HUDEP-2 (cell line): ENCODE data around the gene ACTG1.
"Not testable (repeated sequence)": the region's sequence is repeated elsewhere in the genome, so short reads cannot be mapped to it uniquely, and the experiment has no call there.

Source experiments
- DNase-seq, 76 experiments: peaks; one replicate each; lab custom pipeline; 2025; ENCODE audit not compliant: unreplicated experiment in 76 of 76; lab: John Stamatoyannopoulos, UW

The ACTG1 gene

GRCh38 chr17:81533339-81534141, 20.9 kb upstream of the ACTG1 start:
- no peak for DNase-seq

- DNase-seq = no peak
These were observed 20.1 kb upstream of the ACTG1 start for GRCh38 chr17:81532490-81533287.

GRCh38 chr17:81531998-81532404, 19.4 kb upstream of the ACTG1 start:
- DNase-seq = not testable (repeated sequence)

- DNase-seq = not testable (repeated sequence)
These were observed 18.4 kb upstream of the ACTG1 start for GRCh38 chr17:81531013-81531412.

- no peak for DNase-seq
These were observed 16.8 kb upstream of the ACTG1 start for GRCh38 chr17:81529437-81529803.

GRCh38 chr17:81528651-81529436, 16.2 kb upstream of the ACTG1 start:
- DNase-seq = no peak

GRCh38 chr17:81528384-81528650, 15.7 kb upstream of the ACTG1 start:
- DNase-seq = no peak

- no peak for DNase-seq
These were observed 15.2 kb upstream of the ACTG1 start, which contains the start of gene FSCN2 for GRCh38 chr17:81527591-81528383. TSS of gene FSCN2 (plus strand) at chr17:81528377. CDS start at chr17:81528532, 155 bp downstream.

- no peak for DNase-seq
These were observed 14.3 kb upstream of the ACTG1 start for GRCh38 chr17:81526662-81527571.

- DNase-seq = no peak
These were observed 12.2 kb upstream of the ACTG1 start for GRCh38 chr17:81524865-81525159.

GRCh38 chr17:81524039-81524864, 11.7 kb upstream of the ACTG1 start:
- no peak for DNase-seq

GRCh38 chr17:81523402-81524038, 10.9 kb upstream of the ACTG1 start:
- peak in 1 of 76 experiments; percentile 9 for DNase-seq

- DNase-seq = peak in 6 of 76 experiments; percentile 7 to 39 (median 22)
These were observed 10.1 kb upstream of the ACTG1 start for GRCh38 chr17:81522491-81523401.

- no peak for DNase-seq
These were observed 7.7 kb upstream of the ACTG1 start for GRCh38 chr17:81520021-81520901.

GRCh38 chr17:81519284-81520020, 6.9 kb upstream of the ACTG1 start:
- no peak for DNase-seq
